ENCODE data around the gene PLS3.
"Not testable (repeated sequence)": the region's sequence is repeated elsewhere in the genome, so short reads cannot be mapped to it uniquely, and the experiment has no call there.

Gene PLS3

GRCh38 chrX:115560978-115561604 is at the start of gene PLS3:
Gene PLS3 (plus strand): TSS chrX:115561174. CDS start chrX:115610251, 49,077 bp downstream.
- DNase-seq (ENCODE audit: low read depth) = no peak

- DNase-seq (ENCODE audit: low read depth) = no peak
These were observed 42.9 kb upstream of the PLS3 start for GRCh38 chrX:115518113-115518512.

- no peak for DNase-seq (ENCODE audit: low read depth)
These were observed 39.2 kb upstream of the PLS3 start for GRCh38 chrX:115521741-115522140.

GRCh38 chrX:115522952-115523351 is 38.0 kb upstream of the PLS3 start:
- no peak for DNase-seq (ENCODE audit: low read depth)

- no peak for DNase-seq (ENCODE audit: low read depth)
These were observed 35.5 kb upstream of the PLS3 start for GRCh38 chrX:115525486-115525885.

GRCh38 chrX:115531818-115532403 is 29.1 kb upstream of the PLS3 start:
- DNase-seq (ENCODE audit: low read depth) = no peak

- no peak for DNase-seq (ENCODE audit: low read depth)
These were observed 27.5 kb upstream of the PLS3 start for GRCh38 chrX:115533485-115533884.

GRCh38 chrX:115534383-115534782 is 26.6 kb upstream of the PLS3 start:
- DNase-seq (ENCODE audit: low read depth) = no peak

- DNase-seq (ENCODE audit: low read depth) = no peak
These were observed 25.6 kb upstream of the PLS3 start for GRCh38 chrX:115535421-115535820.

GRCh38 chrX:115535844-115536243 is 25.1 kb upstream of the PLS3 start:
- no peak for DNase-seq (ENCODE audit: low read depth)

GRCh38 chrX:115539841-115540240 is 21.1 kb upstream of the PLS3 start:
- no peak for DNase-seq (ENCODE audit: low read depth)

GRCh38 chrX:115541045-115541444 is 19.9 kb upstream of the PLS3 start:
- not testable (repeated sequence) for DNase-seq (ENCODE audit: low read depth)

GRCh38 chrX:115547448-115547847 is 13.5 kb upstream of the PLS3 start:
- DNase-seq (ENCODE audit: low read depth) = no peak

- DNase-seq (ENCODE audit: low read depth) = no peak
These were observed 12.0 kb upstream of the PLS3 start for GRCh38 chrX:115549008-115549407.

GRCh38 chrX:115553171-115553570 is 7.8 kb upstream of the PLS3 start:
- no peak for DNase-seq (ENCODE audit: low read depth)

GRCh38 chrX:115559672-115560071 is 1.3 kb upstream of the PLS3 start:
- DNase-seq (ENCODE audit: low read depth) = no peak

- no peak for DNase-seq (ENCODE audit: low read depth)
These were observed 580 bp upstream of the PLS3 start for GRCh38 chrX:115560211-115560977.

GRCh38 chrX:115561605-115562479 is 868 bp downstream of the PLS3 start:
- DNase-seq (ENCODE audit: low read depth) = no peak

GRCh38 chrX:115562480-115562847 is 1.5 kb downstream of the PLS3 start:
- DNase-seq (ENCODE audit: low read depth) = no peak

GRCh38 chrX:115563633-115564162 is 2.7 kb downstream of the PLS3 start:
- no peak for DNase-seq (ENCODE audit: low read depth)

- DNase-seq (ENCODE audit: low read depth) = no peak
These were observed 3.3 kb downstream of the PLS3 start for GRCh38 chrX:115564243-115564642.

GRCh38 chrX:115565888-115566287 is 4.9 kb downstream of the PLS3 start:
- no peak for DNase-seq (ENCODE audit: low read depth)

Measured in stimulated activated CD8-positive, alpha-beta memory T cell treated with anti-CD3 and anti-CD28 coated beads, Interleukin-15, amount 100 ng/mL, for 1 hour (primary cell).